ENCODE results near the gene ELP4. TPM values are rescaled to one million over a fixed set of nuclear protein-coding genes. Genes with fewer than 3 reads are reported as not detected.
A peak's percentile ranks its signal among the peaks of the same experiment; 100 is the strongest.

The ELP4 gene
- total and polyA plus RNA-seq, 2 experiments from 2014 or later, result 28.2 to 38.3 TPM

GRCh38 chr11:31722754-31723153, 213.2 kb downstream of the ELP4 start (continued):
- TF ChIP-seq, protein P1, sequence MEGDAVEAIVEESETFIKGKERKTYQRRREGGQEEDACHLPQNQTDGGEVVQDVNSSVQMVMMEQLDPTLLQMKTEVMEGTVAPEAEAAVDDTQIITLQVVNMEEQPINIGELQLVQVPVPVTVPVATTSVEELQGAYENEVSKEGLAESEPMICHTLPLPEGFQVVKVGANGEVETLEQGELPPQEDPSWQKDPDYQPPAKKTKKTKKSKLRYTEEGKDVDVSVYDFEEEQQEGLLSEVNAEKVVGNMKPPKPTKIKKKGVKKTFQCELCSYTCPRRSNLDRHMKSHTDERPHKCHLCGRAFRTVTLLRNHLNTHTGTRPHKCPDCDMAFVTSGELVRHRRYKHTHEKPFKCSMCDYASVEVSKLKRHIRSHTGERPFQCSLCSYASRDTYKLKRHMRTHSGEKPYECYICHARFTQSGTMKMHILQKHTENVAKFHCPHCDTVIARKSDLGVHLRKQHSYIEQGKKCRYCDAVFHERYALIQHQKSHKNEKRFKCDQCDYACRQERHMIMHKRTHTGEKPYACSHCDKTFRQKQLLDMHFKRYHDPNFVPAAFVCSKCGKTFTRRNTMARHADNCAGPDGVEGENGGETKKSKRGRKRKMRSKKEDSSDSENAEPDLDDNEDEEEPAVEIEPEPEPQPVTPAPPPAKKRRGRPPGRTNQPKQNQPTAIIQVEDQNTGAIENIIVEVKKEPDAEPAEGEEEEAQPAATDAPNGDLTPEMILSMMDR (conservative IDR thresholded peaks at IDR 0.05; ENCODE audit: low read depth in 2 of 2), result no peak
- no peak for TF ChIP-seq REST (IDR thresholded peaks at IDR 0.05; ENCODE audit: unreplicated experiment)

DNA sequence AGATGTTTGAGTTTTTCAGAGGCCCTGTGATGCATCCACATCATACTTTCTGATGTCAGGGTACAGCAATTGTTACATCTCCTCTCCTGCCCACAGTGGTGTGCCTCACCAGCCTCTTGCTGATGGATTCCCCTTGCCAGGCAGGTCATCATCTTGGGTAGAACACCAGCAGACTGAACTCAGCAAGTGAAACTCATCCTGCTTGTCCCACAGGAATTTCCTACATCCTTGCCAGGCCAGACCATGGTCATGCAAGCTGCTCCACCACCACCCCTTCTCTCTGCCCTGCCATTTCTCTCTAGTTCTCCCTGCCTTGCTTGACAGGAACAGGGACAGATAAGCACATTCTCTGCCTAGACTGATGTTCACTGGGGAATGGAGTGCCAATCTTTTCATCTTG, 215.6 kb downstream of the ELP4 start:
- H3K4me1 ChIP-seq (ENCODE audit: insufficient read depth), result peaks cover 12% of the 10 kb centered on the region
- no peaks in the 10 kb centered on the region for H3K27me3 ChIP-seq (ENCODE audit: insufficient read depth)
- H3K36me3 ChIP-seq (ENCODE audit: insufficient read depth), result no peaks in the 10 kb centered on the region
- no peak overlapping the region for H3K27ac ChIP-seq (ENCODE audit: low read depth)
- Mint-ChIP-seq H3K4me3 (no peak overlapping the region), H3K27me3 (ENCODE audit: insufficient read depth, low read depth, poor library complexity) (peaks cover 2% of the 10 kb centered on the region), H3K9me3 (no peaks in the 10 kb centered on the region), H3K27ac (0 out of 2 replicates have a peak overlapping the region, but pooled peaks have one; percentile 74), H3K36me3 (ENCODE audit: low read depth) (no peaks in the 10 kb centered on the region), H3K4me1 (peaks cover 20% of the 10 kb centered on the region; the same call in 2 of the 3 replicates)
- H4K20me1 ChIP-seq (replicated peaks; ENCODE audit: insufficient read depth), result no peaks in the 10 kb centered on the region
- ATAC-seq (no peak), DNase-seq (ENCODE audit: low spot score) (no peak)
- H3K4me2 ChIP-seq, result no peak overlapping the region
- H3K4me3 ChIP-seq, result no peak overlapping the region
- H3F3A ChIP-seq (replicated peaks; ENCODE audit: low read depth), result no peaks in the 10 kb centered on the region
- H2AFZ ChIP-seq, result no peak overlapping the region
- no peaks in the 10 kb centered on the region; the same call in 1 of the 2 replicates for H3K9me2 ChIP-seq (ENCODE audit: insufficient read depth)
- no peaks in the 10 kb centered on the region for H3K79me2 ChIP-seq (replicated peaks; ENCODE audit: insufficient read depth)
- TF ChIP-seq CREB1 (CRISPR knock-in tag; IDR thresholded peaks at IDR 0.05; ENCODE audit: low read depth) (no peak), ZNF462 (CRISPR knock-in tag; IDR thresholded peaks at IDR 0.05) (no peak), ZNF114 (CRISPR knock-in tag; IDR thresholded peaks at IDR 0.05) (no peak), REST (IDR thresholded peaks at IDR 0.05; ENCODE audit: unreplicated experiment) (no peak), NANOG (IDR thresholded peaks at IDR 0.05; ENCODE audit: borderline replicate concordance) (no peak), STAT1 (IDR thresholded peaks at IDR 0.05; ENCODE audit: unreplicated experiment) (no peak), JUNB (IDR thresholded peaks at IDR 0.05; ENCODE audit: unreplicated experiment) (no peak), EZH2phosphoT487 (IDR thresholded peaks at IDR 0.05; ENCODE audit: unreplicated experiment) (no peak)
